Smooth muscle cell (in vitro differentiated cells): ENCODE results near the gene CHGA. TPM values are rescaled to one million over a fixed set of nuclear protein-coding genes. Genes with fewer than 3 reads are reported as not detected.

ENCODE experiments used
- DNase-seq: peaks from one replicate; lab custom pipeline; 2025; ENCODE audit not compliant: unreplicated experiment; lab: John Stamatoyannopoulos, UW
- H2AFZ ChIP-seq: fragments of 200-600 bp; sonication (generic); 2 replicates; pipeline ENCODE4 v1.6.0; 2016; ENCODE audit warnings: antibody characterized with exemption, low read depth, mild to moderate bottlenecking
- H3F3A ChIP-seq: fragments of 200-600 bp; sonication (generic); 2 replicates; pipeline ENCODE4 v1.6.0; 2017; ENCODE audit warnings: antibody characterized with exemption, low read depth
- H3K27ac ChIP-seq: fragments of 200-600 bp; sonication (generic); 2 replicates; pipeline ENCODE4 v1.5.1; 2016; ENCODE audit warnings: low read depth, mild to moderate bottlenecking
- H3K27me3 ChIP-seq: fragments of 200-600 bp; sonication (generic); 2 replicates; pipeline ENCODE4 v1.6.1; 2016; ENCODE audit warnings: low read depth, mild to moderate bottlenecking
- H3K36me3 ChIP-seq: fragments of 200-600 bp; sonication (generic); 2 replicates; pipeline ENCODE4 v1.5.1; 2016; ENCODE audit warnings: low read depth
- H3K4me1 ChIP-seq: fragments of 200-600 bp; sonication (generic); 2 replicates; pipeline ENCODE4 v1.5.1; 2016; ENCODE audit warnings: low read depth
- H3K4me2 ChIP-seq: fragments of 200-600 bp; sonication (generic); 2 replicates; pipeline ENCODE4 v1.6.0; 2016; ENCODE audit warnings: mild to moderate bottlenecking
- H3K4me3 ChIP-seq: fragments of 200-600 bp; sonication (generic); 2 replicates; pipeline ENCODE4 v1.5.1; 2016; ENCODE audit warnings: mild to moderate bottlenecking
- H3K79me2 ChIP-seq: fragments of 200-600 bp; sonication (generic); 2 replicates; pipeline ENCODE4 v1.6.0; 2016; ENCODE audit warnings: low read depth, mild to moderate bottlenecking
- H3K9ac ChIP-seq: fragments of 200-600 bp; sonication (generic); 2 replicates; pipeline ENCODE4 v1.6.0; 2016; ENCODE audit warnings: low read depth
- H3K9me3 ChIP-seq: fragments of 200-600 bp; sonication (generic); replicated peaks from 2 replicates; pipeline ENCODE4 v1.5.1; 2016; ENCODE audit warnings: low read depth
- H4K20me1 ChIP-seq: fragments of 200-600 bp; sonication (generic); 2 replicates; pipeline ENCODE4 v1.6.0; 2016; ENCODE audit warnings: low read depth
- CTCF ChIP-seq: fragments of 200-600 bp; sonication (generic); IDR thresholded peaks from 2 replicates; pipeline ENCODE4 v1.5.1; 2017; ENCODE audit warnings: borderline replicate concordance, mild to moderate bottlenecking, antibody characterized with exemption; ENCODE audit not compliant: insufficient read depth, poor library complexity, severe bottlenecking
- WGBS: methylation state at CpG from one replicate; pipeline ENCODE4 v1.1.7; 2016; ENCODE audit warnings: low lambda C conversion rate; 5-methylcytosine and 5-hydroxymethylcytosine counted together
- polyA plus RNA-seq: library from polyadenylated mRNA; unstranded; fragments of >200 nt; fragmentation: Nextera tagmentation; extraction: Ambion mirVana; gene quantifications from 2 replicates; pipeline ENCODE4 v1.2.1, GENCODE V29; 2016
- total RNA-seq: library from RNA; depleted of rRNA; stranded (reverse); fragments of >200 nt; gene quantifications from 2 replicates; pipeline ENCODE4 v1.2.3, GENCODE V29; 2014

The CHGA gene
- total and polyA plus RNA-seq, 2 experiments from 2014 or later = not detected

- H4K20me1 ChIP-seq = no peaks in the 10 kb centered on the region
- H3K27ac ChIP-seq = peak overlapping the region; percentile 15
Observed at GRCh38 chr14:92974541-92975345, 51.8 kb downstream of the CHGA start.

GRCh38 chr14:92976268-92976667 lies 53.3 kb downstream of the CHGA start:
- Histone ChIP-seq H3K9ac (no peak overlapping the region), H3K4me2 (no peak overlapping the region), H3K36me3 (no peaks in the 10 kb centered on the region), H3K79me2 (no peaks in the 10 kb centered on the region), H3K4me1 (no peaks in the 10 kb centered on the region), H2AFZ (no peak overlapping the region), H3F3A (no peaks in the 10 kb centered on the region), H3K4me3 (no peak overlapping the region), H3K27ac (no peak overlapping the region), H4K20me1 (no peaks in the 10 kb centered on the region), H3K9me3 (no peaks in the 10 kb centered on the region), H3K27me3 (no peaks in the 10 kb centered on the region)
- 95% methylated on average over 2 of the region's 2 CpGs for WGBS
- DNase-seq = no peak
- TF ChIP-seq CTCF = no peak

More at GRCh38 chr14:92974541-92975345, 51.8 kb downstream of the CHGA start:
- H3K4me3 ChIP-seq = no peak overlapping the region
- no peaks in the 10 kb centered on the region for H3K36me3 ChIP-seq
- no peaks in the 10 kb centered on the region for H3K4me1 ChIP-seq
- H3K9ac ChIP-seq = no peak overlapping the region
- 95% methylated on average over 17 of the region's 17 CpGs for WGBS
- no peaks in the 10 kb centered on the region for H3K27me3 ChIP-seq
- H3K4me2 ChIP-seq = no peak overlapping the region
- no peak for DNase-seq
- H2AFZ ChIP-seq = no peak overlapping the region
- no peaks in the 10 kb centered on the region for H3F3A ChIP-seq
- no peaks in the 10 kb centered on the region for H3K79me2 ChIP-seq
- no peak for TF ChIP-seq CTCF
- H3K9me3 ChIP-seq = no peaks in the 10 kb centered on the region

- no peak overlapping the region for H2AFZ ChIP-seq
Observed at GRCh38 chr14:92978229-92979021, 55.5 kb downstream of the CHGA start.

More at GRCh38 chr14:92978229-92979021, 55.5 kb downstream of the CHGA start:
- Histone ChIP-seq H3K4me3 (no peak overlapping the region), H3K79me2 (no peaks in the 10 kb centered on the region), H3K4me2 (no peak overlapping the region), H4K20me1 (peaks cover 5% of the 10 kb centered on the region), H3K27ac (no peak overlapping the region), H3K9ac (no peak overlapping the region), H3K4me1 (no peaks in the 10 kb centered on the region), H3K27me3 (no peaks in the 10 kb centered on the region), H3K9me3 (no peaks in the 10 kb centered on the region), H3F3A (no peaks in the 10 kb centered on the region), H3K36me3 (no peaks in the 10 kb centered on the region)
- 83% methylated on average over 4 of the region's 4 CpGs for WGBS
- no peak for TF ChIP-seq CTCF
- no peak for DNase-seq
